GM19463 (cell line): ENCODE results near the gene TBC1D32.
"Not testable (repeated sequence)": the region's sequence is repeated elsewhere in the genome, so short reads cannot be mapped to it uniquely, and the experiment has no call there.

Experiments used
- ATAC-seq: cut with Tn5 transposase; IDR thresholded peaks from one replicate; pipeline ENCODE4 v1.9.1; 2021; ENCODE audit warnings: mild to moderate bottlenecking, moderate library complexity; ENCODE audit not compliant: unreplicated experiment

Gene TBC1D32

GRCh38 chr6:121333694-121334093, 586 bp downstream of the TBC1D32 start:
- ATAC-seq = not testable (repeated sequence)

- ATAC-seq = no peak
These were observed 1.1 kb downstream of the TBC1D32 start for GRCh38 chr6:121333196-121333595.

- no peak for ATAC-seq
These were observed 3.8 kb downstream of the TBC1D32 start for GRCh38 chr6:121330516-121330915.

- no peak for ATAC-seq
These were observed 13.0 kb downstream of the TBC1D32 start for GRCh38 chr6:121321282-121321681.

- no peak for ATAC-seq
These were observed 14.7 kb downstream of the TBC1D32 start for GRCh38 chr6:121319603-121320002.

GRCh38 chr6:121319112-121319553, 15.1 kb downstream of the TBC1D32 start:
- ATAC-seq = no peak

GRCh38 chr6:121314381-121315112, 19.7 kb downstream of the TBC1D32 start:
- ATAC-seq = no peak

- ATAC-seq = not testable (repeated sequence)
These were observed 22.5 kb downstream of the TBC1D32 start for GRCh38 chr6:121311814-121312213.

- no peak for ATAC-seq
These were observed 23.8 kb downstream of the TBC1D32 start for GRCh38 chr6:121310495-121310894.

GRCh38 chr6:121309768-121310469, 24.4 kb downstream of the TBC1D32 start:
- no peak for ATAC-seq

- peak; percentile 72 for ATAC-seq
These were observed 28.2 kb downstream of the TBC1D32 start for GRCh38 chr6:121305957-121306607.

GRCh38 chr6:121302882-121303281, 31.4 kb downstream of the TBC1D32 start:
- peak; percentile 77 for ATAC-seq

- not testable (repeated sequence) for ATAC-seq
These were observed 33.1 kb downstream of the TBC1D32 start for GRCh38 chr6:121301156-121301555.

- ATAC-seq = no peak
These were observed 36.6 kb downstream of the TBC1D32 start for GRCh38 chr6:121297694-121298093.

GRCh38 chr6:121285041-121285440, 49.2 kb downstream of the TBC1D32 start:
- ATAC-seq = no peak

GRCh38 chr6:121274666-121275295, 59.5 kb downstream of the TBC1D32 start:
- ATAC-seq = no peak

- no peak for ATAC-seq
These were observed 70.5 kb downstream of the TBC1D32 start for GRCh38 chr6:121263742-121264141.

GRCh38 chr6:121260651-121261102, 73.6 kb downstream of the TBC1D32 start:
- ATAC-seq = no peak

GRCh38 chr6:121247386-121247785, 86.9 kb downstream of the TBC1D32 start:
- no peak for ATAC-seq

GRCh38 chr6:121242386-121242785, 91.9 kb downstream of the TBC1D32 start:
- no peak for ATAC-seq

- ATAC-seq = no peak
These were observed 96.4 kb downstream of the TBC1D32 start for GRCh38 chr6:121237859-121238258.
